SH-SY5Y (cell line): ENCODE data around the gene B4GALNT3.

Source experiments
- GATA2 ChIP-seq: IDR thresholded peaks from 2 replicates; pipeline ENCODE4 v1.6.1; 2011; ENCODE audit warnings: mild to moderate bottlenecking, low read depth, low read length
- GATA3 ChIP-seq: IDR thresholded peaks from 2 replicates; pipeline ENCODE4 v1.6.1; 2011; ENCODE audit warnings: low read depth, mild to moderate bottlenecking, low read length, moderate library complexity

Gene B4GALNT3

GRCh38 chr12:461425-461824 is 1.7 kb downstream of the B4GALNT3 start:
- TF ChIP-seq GATA2 (no peak), GATA3 (no peak)

GRCh38 chr12:462936-463705 is 3.4 kb downstream of the B4GALNT3 start:
- no peak for TF ChIP-seq GATA2
- TF ChIP-seq GATA3 = no peak

- TF ChIP-seq GATA2 (no peak), GATA3 (no peak)
Measured at GRCh38 chr12:464484-465267, 4.9 kb downstream of the B4GALNT3 start.

GRCh38 chr12:466039-466438 is 6.3 kb downstream of the B4GALNT3 start:
- TF ChIP-seq GATA3 = no peak
- no peak for TF ChIP-seq GATA2

GRCh38 chr12:466762-467161 is 7.0 kb downstream of the B4GALNT3 start:
- TF ChIP-seq GATA2 (no peak), GATA3 (no peak)

GRCh38 chr12:467591-467990 is 7.9 kb downstream of the B4GALNT3 start:
- no peak for TF ChIP-seq GATA3
- no peak for TF ChIP-seq GATA2

GRCh38 chr12:468671-469389 is 9.1 kb downstream of the B4GALNT3 start:
- TF ChIP-seq GATA2 = no peak
- no peak for TF ChIP-seq GATA3

- TF ChIP-seq GATA3 (no peak), GATA2 (no peak)
Measured at GRCh38 chr12:470133-470532, 10.4 kb downstream of the B4GALNT3 start.

GRCh38 chr12:473198-473597 is 13.5 kb downstream of the B4GALNT3 start:
- TF ChIP-seq GATA3 (no peak), GATA2 (no peak)

GRCh38 chr12:473863-474577 is 14.3 kb downstream of the B4GALNT3 start:
- TF ChIP-seq GATA3 = no peak
- no peak for TF ChIP-seq GATA2

GRCh38 chr12:475286-475685 is 15.5 kb downstream of the B4GALNT3 start:
- TF ChIP-seq GATA2 (no peak), GATA3 (no peak)

GRCh38 chr12:479161-479560 is 19.4 kb downstream of the B4GALNT3 start:
- TF ChIP-seq GATA3 (no peak), GATA2 (no peak)

- TF ChIP-seq GATA2 (no peak), GATA3 (no peak)
Measured at GRCh38 chr12:480831-481816, 21.4 kb downstream of the B4GALNT3 start.
